D721Med (cell line): ENCODE measurements around the gene FGGY.
"Not testable (repeated sequence)": the region's sequence is repeated elsewhere in the genome, so short reads cannot be mapped to it uniquely, and the experiment has no call there.

Source experiments
- DNase-seq: peaks from one replicate; pipeline ENCODE4 v3.0.0; 2011; ENCODE audit warnings: low spot score; ENCODE audit not compliant: insufficient read length
- FAIRE-seq: peaks from 2 replicates; lab custom pipeline; 2011; peaks lifted over from hg19 to GRCh38; lab: Jason Lieb, UNC
- CTCF ChIP-seq: IDR thresholded peaks from 2 replicates; pipeline ENCODE4 v1.5.1; 2012; ENCODE audit warnings: mild to moderate bottlenecking, control low read depth; ENCODE audit not compliant: insufficient read depth; ENCODE audit errors: missing control alignments

Gene FGGY

GRCh38 chr1:59733443-59734141, 436.7 kb downstream of the FGGY start:
- TF ChIP-seq CTCF, result no peak
- DNase-seq, result no peak
- no peak for FAIRE-seq

GRCh38 chr1:59735927-59736326, 439.0 kb downstream of the FGGY start:
- DNase-seq, FAIRE-seq: not testable (repeated sequence)

- DNase-seq, result no peak
- FAIRE-seq, result no peak
- no peak for TF ChIP-seq CTCF
Measured at GRCh38 chr1:59736744-59737143, 439.9 kb downstream of the FGGY start.

- DNase-seq, result no peak
- FAIRE-seq, result no peak
- no peak for TF ChIP-seq CTCF
Measured at GRCh38 chr1:59737638-59738037, 440.7 kb downstream of the FGGY start.

GRCh38 chr1:59738152-59738551, 441.3 kb downstream of the FGGY start:
- TF ChIP-seq CTCF, result no peak
- FAIRE-seq (no peak), DNase-seq (no peak)

GRCh38 chr1:59738591-59739015, 441.7 kb downstream of the FGGY start:
- FAIRE-seq (no peak), DNase-seq (no peak)
- TF ChIP-seq CTCF, result no peak

GRCh38 chr1:59739111-59739510, 442.2 kb downstream of the FGGY start:
- TF ChIP-seq CTCF, result no peak
- no peak for FAIRE-seq
- DNase-seq, result no peak
